Brain microvascular endothelial cell (primary cell): ENCODE measurements around the gene NCS1.
"Not testable (repeated sequence)": the region's sequence is repeated elsewhere in the genome, so short reads cannot be mapped to it uniquely, and the experiment has no call there.

Source experiments
- DNase-seq: peaks from one replicate; pipeline ENCODE4 v3.0.0-alpha.2; 2020
- H3K27ac ChIP-seq: fragments of 250-450 bp; sonication (Bioruptor Pico); 2 replicates; pipeline ENCODE4 v1.5.1; 2020; ENCODE audit warnings: mild to moderate bottlenecking, moderate library complexity
- H3K27me3 ChIP-seq: fragments of 250-450 bp; sonication (Bioruptor Pico); replicated peaks from 2 replicates; pipeline ENCODE4 v1.5.1; 2020; ENCODE audit warnings: mild to moderate bottlenecking
- H3K36me3 ChIP-seq: fragments of 250-450 bp; sonication (Bioruptor Pico); replicated peaks from 2 replicates; pipeline ENCODE4 v1.5.1; 2020; ENCODE audit warnings: mild to moderate bottlenecking
- H3K4me3 ChIP-seq: 2 replicates; pipeline ENCODE4 v1.5.1; 2011; ENCODE audit warnings: low read depth, mild to moderate bottlenecking, control low read depth, low read length, moderate library complexity
- CTCF ChIP-seq: IDR thresholded peaks from 2 replicates; pipeline ENCODE4 v1.5.1; 2011; ENCODE audit warnings: low read depth, mild to moderate bottlenecking, moderate library complexity, low read length, control low read depth, inconsistent platforms; ENCODE audit errors: missing control alignments
- in situ Hi-C: cut with HindIII; loops from 2 replicates; pipeline ENCODE4 v1.10.0; 2017; ENCODE audit warnings: low sequenced_read_pairs, low pct_ligation_motif_present

NCS1 gene

GRCh38 chr9:130255631-130256134 lies 83.5 kb downstream of the NCS1 start:
- in situ Hi-C loops, result no loop called here
- Histone ChIP-seq H3K36me3 (no peaks in the 10 kb centered on the region), H3K27ac (no peak overlapping the region), H3K27me3 (peaks cover 3% of the 10 kb centered on the region), H3K4me3 (no peak overlapping the region)
- no peak for DNase-seq
- TF ChIP-seq CTCF, result no peak

GRCh38 chr9:130256644-130257043 lies 84.4 kb downstream of the NCS1 start:
- Histone ChIP-seq H3K36me3 (no peaks in the 10 kb centered on the region), H3K27ac (no peak overlapping the region), H3K27me3 (peaks cover 3% of the 10 kb centered on the region), H3K4me3 (no peak overlapping the region)
- no peak for TF ChIP-seq CTCF
- in situ Hi-C loops, result no loop called here
- DNase-seq, result no peak

GRCh38 chr9:130258137-130258536 lies 85.9 kb downstream of the NCS1 start:
- H3K27ac ChIP-seq, in situ Hi-C loops, H3K4me3 ChIP-seq, H3K36me3 ChIP-seq, DNase-seq: not testable (repeated sequence)
- H3K27me3 ChIP-seq, result peaks cover 11% of the 10 kb centered on the region

- Histone ChIP-seq H3K36me3 (no peaks in the 10 kb centered on the region), H3K27ac (no peak overlapping the region), H3K4me3 (no peak overlapping the region), H3K27me3 (peaks cover 16% of the 10 kb centered on the region)
- DNase-seq, result no peak
- in situ Hi-C loops, result no loop called here
- TF ChIP-seq CTCF, result no peak
Measured at GRCh38 chr9:130259044-130259443, 86.8 kb downstream of the NCS1 start.

- in situ Hi-C loops, result no loop called here
- DNase-seq, result no peak
- Histone ChIP-seq H3K27me3 (peaks cover 35% of the 10 kb centered on the region), H3K4me3 (no peak overlapping the region), H3K27ac (no peak overlapping the region), H3K36me3 (no peaks in the 10 kb centered on the region)
- TF ChIP-seq CTCF, result no peak
Measured at GRCh38 chr9:130260816-130261765, 88.9 kb downstream of the NCS1 start.

GRCh38 chr9:130262061-130262745 lies 90.0 kb downstream of the NCS1 start:
- peaks cover 46% of the 10 kb centered on the region for H3K27me3 ChIP-seq

More at GRCh38 chr9:130262061-130262745, 90.0 kb downstream of the NCS1 start:
- in situ Hi-C loops, result no loop called here
- no peak overlapping the region for H3K27ac ChIP-seq
- no peak for TF ChIP-seq CTCF
- no peak for DNase-seq
- H3K4me3 ChIP-seq, result no peak overlapping the region
- no peaks in the 10 kb centered on the region for H3K36me3 ChIP-seq
